Neural cell (in vitro differentiated cells): Measurements from ENCODE around the gene HACD3. TPM values are rescaled to one million over a fixed set of nuclear protein-coding genes. Genes with fewer than 3 reads are reported as not detected.
"Not testable (repeated sequence)": the region's sequence is repeated elsewhere in the genome, so short reads cannot be mapped to it uniquely, and the experiment has no call there.

Source experiments
- H2AFZ ChIP-seq: fragments of 200-600, 300-800 bp; sonication (generic), shearing (Covaris generic); 2 replicates; pipeline ENCODE4 v1.6.0; 2014; ENCODE audit warnings: low read depth, mild to moderate bottlenecking, antibody characterized with exemption, low read length, moderate library complexity
- H3F3A ChIP-seq: fragments of 200-600 bp; shearing (Covaris generic); 2 replicates; pipeline ENCODE4 v1.6.1; 2016; ENCODE audit warnings: mild to moderate bottlenecking, moderate library complexity, mixed read lengths, antibody characterized with exemption, low read length; ENCODE audit not compliant: insufficient read depth, poor library complexity, severe bottlenecking
- H3K27ac ChIP-seq: fragments of 200-600, 300-800 bp; sonication (generic), shearing (Covaris generic); 2 replicates; pipeline ENCODE4 v1.5.1; 2014; ENCODE audit warnings: mild to moderate bottlenecking, low read length, moderate library complexity
- H3K27me3 ChIP-seq: fragments of 300-800, 200-600 bp; sonication (generic), shearing (Covaris generic); 2 replicates; pipeline ENCODE4 v1.6.0; 2014; ENCODE audit warnings: mild to moderate bottlenecking, low read depth, low read length, moderate library complexity; ENCODE audit not compliant: insufficient read depth
- H3K36me3 ChIP-seq: fragments of 300-800, 200-600 bp; sonication (generic), shearing (Covaris generic); 2 replicates; pipeline ENCODE4 v1.5.1; 2014; ENCODE audit warnings: mild to moderate bottlenecking, antibody characterized with exemption, low read length, moderate library complexity; ENCODE audit not compliant: insufficient read depth
- H3K4me2 ChIP-seq: fragments of 300-800, 200-600 bp; sonication (generic), shearing (Covaris generic); 2 replicates; pipeline ENCODE4 v1.6.0; 2014; ENCODE audit warnings: mild to moderate bottlenecking, low read length
- H3K4me3 ChIP-seq: fragments of 300-800, 200-600 bp; sonication (generic), shearing (Covaris generic); 2 replicates; pipeline ENCODE4 v1.5.1; 2014; ENCODE audit warnings: mild to moderate bottlenecking, low read length, moderate library complexity
- H3K79me2 ChIP-seq: fragments of 200-600 bp; shearing (Covaris generic); replicated peaks from 2 replicates; pipeline ENCODE4 v1.6.0; 2014; ENCODE audit warnings: mild to moderate bottlenecking, low read length, moderate library complexity; ENCODE audit not compliant: insufficient read depth
- H3K9ac ChIP-seq: fragments of 300-800, 200-600 bp; sonication (generic), shearing (Covaris generic); 2 replicates; pipeline ENCODE4 v1.6.1; 2016; ENCODE audit warnings: mild to moderate bottlenecking, low read length, mixed read lengths
- H3K9me2 ChIP-seq: fragments of 200-600 bp; shearing (Covaris generic); 2 replicates; pipeline ENCODE4 v1.6.1; 2016; ENCODE audit warnings: mild to moderate bottlenecking, low read length, mixed read lengths; ENCODE audit not compliant: insufficient read depth
- H3K9me3 ChIP-seq: fragments of 200-600, 300-800 bp; sonication (generic), shearing (Covaris generic); 2 replicates; pipeline ENCODE4 v1.6.1; 2016; ENCODE audit warnings: mild to moderate bottlenecking, mixed run types, low read length, moderate library complexity, mixed read lengths
- H4K20me1 ChIP-seq: fragments of 200-600 bp; shearing (Covaris generic); 2 replicates; pipeline ENCODE4 v1.6.1; 2016; ENCODE audit warnings: mild to moderate bottlenecking, mixed run types; ENCODE audit not compliant: insufficient read depth
- CTCF ChIP-seq: fragments of 450-650 bp; IDR thresholded peaks from 2 replicates; pipeline ENCODE4 v1.5.1; 2014; ENCODE audit warnings: antibody characterized with exemption, mild to moderate bottlenecking, moderate library complexity; ENCODE audit not compliant: poor library complexity, severe bottlenecking
- EP300 ChIP-seq: fragments of 450-650 bp; conservative IDR thresholded peaks from 2 replicates; pipeline ENCODE4 v1.6.1; 2014; ENCODE audit warnings: antibody characterized with exemption, mild to moderate bottlenecking, moderate library complexity; ENCODE audit not compliant: poor library complexity, severe bottlenecking
- EZH2 ChIP-seq: fragments of 200-600, 300-800 bp; shearing (Covaris generic), sonication (generic); IDR thresholded peaks from 2 replicates; pipeline ENCODE4 v1.6.1; 2014; ENCODE audit warnings: antibody characterized with exemption, low read length, borderline replicate concordance, mild to moderate bottlenecking; ENCODE audit not compliant: insufficient read depth, poor library complexity, severe bottlenecking
- MXI1 ChIP-seq: fragments of 450-650 bp; conservative IDR thresholded peaks from 2 replicates; pipeline ENCODE4 v1.6.1; 2014; ENCODE audit warnings: antibody characterized with exemption, mild to moderate bottlenecking; ENCODE audit not compliant: poor library complexity, severe bottlenecking
- POLR2AphosphoS5 ChIP-seq: IDR thresholded peaks from 2 replicates; pipeline ENCODE4 v1.6.1; 2012
- RAD21 ChIP-seq: fragments of 450-650 bp; conservative IDR thresholded peaks from 2 replicates; pipeline ENCODE4 v1.6.1; 2014; ENCODE audit warnings: antibody characterized with exemption, mild to moderate bottlenecking, moderate library complexity
- REST ChIP-seq: IDR thresholded peaks from 2 replicates; pipeline ENCODE4 v1.6.1; 2012; ENCODE audit warnings: borderline replicate concordance
- SMC3 ChIP-seq: fragments of 450-650 bp; conservative IDR thresholded peaks from 2 replicates; pipeline ENCODE4 v1.6.1; 2014; ENCODE audit warnings: antibody characterized with exemption, mild to moderate bottlenecking, moderate library complexity; ENCODE audit not compliant: poor library complexity
- TAF1 ChIP-seq: IDR thresholded peaks from 2 replicates; pipeline ENCODE4 v1.6.1; 2012; ENCODE audit warnings: low read depth
- polyA plus RNA-seq: library from polyadenylated mRNA; depleted of rRNA; stranded (reverse); fragments of >200 nt; gene quantifications from 2 replicates; pipeline ENCODE4 v1.2.3, GENCODE V29; 2014

The HACD3 gene
- polyA plus RNA-seq, 1 donor from 2014 or later = 177 TPM

GRCh38 chr15:65612949-65613744 is 82.9 kb downstream of the HACD3 start:
- Histone ChIP-seq H2AFZ (no peak overlapping the region), H3K36me3 (no peaks in the 10 kb centered on the region), H3K4me3 (no peak overlapping the region), H3K27ac (no peak overlapping the region), H3K4me2 (no peak overlapping the region), H3K9ac (no peak overlapping the region), H3K27me3 (no peaks in the 10 kb centered on the region), H3K79me2 (no peaks in the 10 kb centered on the region), H4K20me1 (no peaks in the 10 kb centered on the region), H3K9me2 (no peaks in the 10 kb centered on the region), H3F3A (no peaks in the 10 kb centered on the region), H3K9me3 (no peaks in the 10 kb centered on the region)
- TF ChIP-seq POLR2AphosphoS5 (no peak), EP300 (no peak), EZH2 (no peak), REST (no peak)

- H3K9me2 ChIP-seq, H3K4me2 ChIP-seq, H3K4me3 ChIP-seq, H3K27me3 ChIP-seq, H3K27ac ChIP-seq, H2AFZ ChIP-seq, H3K9ac ChIP-seq, H3K79me2 ChIP-seq, H3F3A ChIP-seq, H3K36me3 ChIP-seq, H3K9me3 ChIP-seq, H4K20me1 ChIP-seq: not testable (repeated sequence)
These were observed 85.6 kb downstream of the HACD3 start for GRCh38 chr15:65615887-65616286.

- H3K27ac ChIP-seq = no peak overlapping the region
- H4K20me1 ChIP-seq = no peaks in the 10 kb centered on the region
- H3K27me3 ChIP-seq = no peaks in the 10 kb centered on the region
- no peaks in the 10 kb centered on the region for H3K79me2 ChIP-seq
- no peak overlapping the region for H3K4me2 ChIP-seq
- H2AFZ ChIP-seq = no peak overlapping the region
- H3K9ac ChIP-seq = no peak overlapping the region
- H3K9me3 ChIP-seq = no peaks in the 10 kb centered on the region
- no peak for TF ChIP-seq SMC3
- TF ChIP-seq EZH2 = no peak
- TF ChIP-seq REST = no peak
- TF ChIP-seq RAD21 = no peak
- no peak for TF ChIP-seq CTCF
- TF ChIP-seq EP300 = no peak
- no peak for TF ChIP-seq MXI1
- no peak for TF ChIP-seq POLR2AphosphoS5
- no peak for TF ChIP-seq TAF1
- H3F3A ChIP-seq = no peaks in the 10 kb centered on the region
- H3K4me3 ChIP-seq = no peak overlapping the region
- no peaks in the 10 kb centered on the region for H3K9me2 ChIP-seq
- H3K36me3 ChIP-seq = no peaks in the 10 kb centered on the region
These were observed 88.4 kb downstream of the HACD3 start for GRCh38 chr15:65618560-65619109.
